KMS-11 (cell line): Measurements from ENCODE around the gene LINS1.

Experiments used
- H2AFZ ChIP-seq: fragments of 200-600 bp; sonication (generic); 2 replicates; pipeline ENCODE4 v1.6.1; 2016; ENCODE audit warnings: antibody characterized with exemption, mixed run types, low read depth
- H3K27ac ChIP-seq: fragments of 200-600 bp; sonication (generic); 2 replicates; pipeline ENCODE4 v1.6.1; 2016; ENCODE audit warnings: mild to moderate bottlenecking, mixed run types
- H3K27me3 ChIP-seq: fragments of 200-600 bp; sonication (generic); 2 replicates; pipeline ENCODE4 v1.6.1; 2017; ENCODE audit warnings: mild to moderate bottlenecking, low read depth, mixed run types, moderate library complexity; ENCODE audit not compliant: insufficient read depth
- H3K36me3 ChIP-seq: fragments of 200-600 bp; sonication (generic); 2 replicates; pipeline ENCODE4 v1.6.1; 2017; ENCODE audit warnings: mild to moderate bottlenecking, mixed run types; ENCODE audit not compliant: insufficient read depth
- H3K4me1 ChIP-seq: fragments of 200-600 bp; sonication (generic); 2 replicates; pipeline ENCODE4 v1.6.1; 2016; ENCODE audit warnings: mild to moderate bottlenecking, low read depth, mixed run types; ENCODE audit not compliant: poor library complexity, severe bottlenecking
- H3K4me2 ChIP-seq: fragments of 200-600 bp; sonication (generic); 2 replicates; pipeline ENCODE4 v1.7.0; 2016; ENCODE audit warnings: mild to moderate bottlenecking, mixed run types
- H3K4me3 ChIP-seq: fragments of 200-600 bp; sonication (generic); IDR thresholded peaks from 2 replicates; pipeline ENCODE4 v1.6.1; 2017; ENCODE audit warnings: low read depth, low read length, mixed read lengths; ENCODE audit not compliant: insufficient read depth
- H3K79me2 ChIP-seq: fragments of 200-600 bp; sonication (generic); 2 replicates; pipeline ENCODE4 v1.6.1; 2016; ENCODE audit warnings: low read depth, mixed run types; ENCODE audit not compliant: insufficient read depth
- H3K9ac ChIP-seq: fragments of 200-600 bp; sonication (generic); 2 replicates; pipeline ENCODE4 v1.6.1; 2016; ENCODE audit warnings: mild to moderate bottlenecking, mixed run types
- H4K20me1 ChIP-seq: fragments of 200-600 bp; sonication (generic); 2 replicates; pipeline ENCODE4 v1.6.1; 2016; ENCODE audit warnings: mild to moderate bottlenecking, mixed run types; ENCODE audit not compliant: insufficient read depth
- CTCF ChIP-seq: fragments of 200-600 bp; sonication (generic); conservative IDR thresholded peaks from 2 replicates; pipeline ENCODE4 v1.6.1; 2017; ENCODE audit warnings: low read depth, mild to moderate bottlenecking, antibody characterized with exemption, low read length, moderate library complexity, mixed read lengths

The LINS1 gene

DNA sequence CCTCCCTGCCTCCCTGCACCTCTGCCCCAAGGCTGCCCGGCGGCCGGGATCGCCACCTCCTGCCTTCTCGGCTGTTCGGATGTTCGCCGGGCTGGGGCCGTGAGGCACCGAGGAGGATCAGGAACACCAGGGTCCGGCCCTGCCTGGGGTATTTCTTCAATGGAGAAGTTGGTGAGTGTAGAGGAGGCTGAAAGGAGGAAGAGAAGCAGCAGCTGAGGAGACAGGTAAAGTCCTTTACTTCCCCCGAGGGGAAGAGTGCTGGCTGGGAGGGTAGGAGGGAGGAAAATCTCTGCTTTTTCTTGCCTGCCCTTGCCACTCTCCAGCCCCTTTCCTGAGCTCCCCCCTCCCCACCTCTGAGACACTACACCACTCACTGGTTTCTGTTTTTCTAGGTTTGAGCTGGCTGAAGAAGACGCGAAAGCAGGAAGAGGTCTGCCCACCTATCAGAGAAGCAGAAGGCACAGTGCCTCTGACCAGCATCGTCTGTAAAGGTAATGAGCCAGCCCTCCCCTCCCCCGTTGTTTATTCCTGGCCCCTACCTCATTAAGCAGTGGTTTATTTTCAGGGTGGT, 924 bp upstream of the LINS1 start:
- Histone ChIP-seq H3K27me3 (no peaks in the 10 kb centered on the region), H3K27ac (peak overlapping the region; percentile 52), H3K4me3 (no peak overlapping the region), H3K9ac (peak overlapping the region; percentile 48), H3K4me1 (peaks cover 25% of the 10 kb centered on the region), H3K79me2 (peaks cover 52% of the 10 kb centered on the region), H3K36me3 (no peaks in the 10 kb centered on the region), H3K4me2 (peak overlapping the region; percentile 99), H4K20me1 (no peaks in the 10 kb centered on the region), H2AFZ (peak overlapping the region; percentile 75)
- TF ChIP-seq CTCF: no peak

DNA sequence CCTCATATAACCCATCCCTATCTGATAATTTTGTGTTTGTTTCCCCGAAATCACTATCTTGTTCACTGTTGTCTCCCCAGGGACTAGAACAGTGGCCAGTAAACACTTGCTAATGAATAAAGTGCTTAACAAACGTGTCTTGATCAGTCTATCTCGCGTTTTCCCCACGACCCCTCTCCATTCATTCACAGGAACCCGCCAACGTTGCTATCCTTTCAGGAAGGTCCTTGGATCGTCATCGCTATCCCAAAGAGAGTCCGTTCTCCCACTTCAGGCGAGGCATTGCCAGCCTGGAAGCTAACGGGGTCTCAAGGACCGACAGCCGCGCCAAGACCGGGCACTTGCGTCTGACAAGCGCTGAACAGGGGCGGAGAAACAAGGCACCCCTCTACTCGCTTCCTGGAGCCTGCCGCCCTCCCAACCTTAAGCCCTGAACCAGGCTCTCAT, 344 bp downstream of the LINS1 start:
- Histone ChIP-seq H3K4me2 (peak overlapping the region; percentile 79), H3K79me2 (peaks cover 52% of the 10 kb centered on the region), H2AFZ (peak overlapping the region; percentile 70), H4K20me1 (no peaks in the 10 kb centered on the region), H3K27me3 (no peaks in the 10 kb centered on the region), H3K36me3 (no peaks in the 10 kb centered on the region), H3K4me1 (peaks cover 28% of the 10 kb centered on the region), H3K27ac (peak overlapping the region; percentile 31; the same call in 1 of the 2 replicates), H3K4me3 (no peak overlapping the region), H3K9ac (peak overlapping the region; percentile 56; the same call in 1 of the 2 replicates)
- TF ChIP-seq CTCF: no peak

DNA sequence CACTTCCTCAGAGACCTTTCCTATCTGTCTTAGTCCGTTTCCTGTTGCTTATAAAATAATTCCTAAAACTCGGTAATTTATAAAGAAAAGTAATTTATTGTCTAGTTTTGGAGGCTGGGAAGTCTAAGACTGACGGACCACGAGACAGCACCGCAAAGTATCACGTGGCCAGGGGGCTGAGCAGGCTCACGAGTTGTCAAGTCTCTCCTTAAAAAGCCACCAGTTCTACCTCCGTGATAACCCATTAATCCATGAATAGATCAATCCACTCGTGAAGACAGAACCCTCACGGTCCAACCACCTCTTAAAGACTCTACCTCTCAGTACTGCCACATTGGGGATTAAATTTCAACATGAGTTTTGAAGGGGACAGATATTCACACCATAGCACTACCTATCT, 821 bp downstream of the LINS1 start:
- H3K27me3 ChIP-seq: no peaks in the 10 kb centered on the region
- H3K27ac ChIP-seq: peak overlapping the region; percentile 31; the same call in 1 of the 2 replicates
- peaks cover 28% of the 10 kb centered on the region for H3K4me1 ChIP-seq
- no peak for TF ChIP-seq CTCF
- peaks cover 52% of the 10 kb centered on the region for H3K79me2 ChIP-seq
- peak overlapping the region; percentile 56; the same call in 1 of the 2 replicates for H3K9ac ChIP-seq
- H3K36me3 ChIP-seq: no peaks in the 10 kb centered on the region
- no peak overlapping the region for H3K4me3 ChIP-seq
- peak overlapping the region; percentile 79 for H3K4me2 ChIP-seq
- peak overlapping the region; percentile 70; the same call in 1 of the 2 replicates for H2AFZ ChIP-seq
- H4K20me1 ChIP-seq: no peaks in the 10 kb centered on the region

DNA sequence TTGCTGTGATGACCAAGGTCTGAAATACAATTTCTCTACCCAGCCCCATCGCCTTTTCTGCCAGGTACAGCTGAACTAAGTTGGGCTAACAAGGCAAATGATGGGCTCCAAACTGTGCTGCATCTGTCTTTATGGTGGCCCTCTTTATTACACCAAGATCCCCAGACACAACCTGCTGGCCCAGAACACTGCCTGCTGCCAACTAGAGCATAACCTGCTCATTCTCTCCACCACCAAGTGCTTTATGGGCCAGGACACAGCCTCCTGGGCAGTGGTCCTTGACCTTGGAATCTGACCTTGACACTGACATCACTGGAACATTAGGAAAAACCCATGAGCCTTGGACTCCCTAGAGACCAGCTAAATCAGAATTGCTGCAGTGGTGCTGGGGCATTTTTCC, 3.3 kb downstream of the LINS1 start:
- H3K4me1 ChIP-seq: peaks cover 14% of the 10 kb centered on the region
- H3K79me2 ChIP-seq: peaks cover 48% of the 10 kb centered on the region
- H3K9ac ChIP-seq: no peak overlapping the region
- H3K27ac ChIP-seq: no peak overlapping the region
- no peak overlapping the region for H2AFZ ChIP-seq
- H3K36me3 ChIP-seq: no peaks in the 10 kb centered on the region
- H3K4me3 ChIP-seq: no peak overlapping the region
- H3K4me2 ChIP-seq: no peak overlapping the region
- no peaks in the 10 kb centered on the region for H4K20me1 ChIP-seq
- no peak for TF ChIP-seq CTCF
- H3K27me3 ChIP-seq: no peaks in the 10 kb centered on the region
